Measurements from ENCODE around the gene CUEDC1. TPM values are rescaled to one million over a fixed set of nuclear protein-coding genes. Genes with fewer than 3 reads are reported as not detected.
"Not testable (repeated sequence)": the region's sequence is repeated elsewhere in the genome, so short reads cannot be mapped to it uniquely, and the experiment has no call there.

CUEDC1 gene
- total and polyA plus RNA-seq, 2 experiments from 2014 or later, result 11.6 to 23.3 TPM

GRCh38 chr17:57963149-57963511 is 7.9 kb upstream of the CUEDC1 start:
- Histone ChIP-seq H3K4me1 (ENCODE audit: insufficient read depth) (no peaks in the 10 kb centered on the region), H3K79me2 (no peaks in the 10 kb centered on the region), H3K27me3 (no peaks in the 10 kb centered on the region), H2AFZ (no peak overlapping the region), H3K4me3 (no peak overlapping the region), H3K9me3 (ENCODE audit: low read depth) (no peaks in the 10 kb centered on the region), H4K20me1 (ENCODE audit: insufficient read depth, poor library complexity, severe bottlenecking) (no peaks in the 10 kb centered on the region), H3K36me3 (replicated peaks; ENCODE audit: insufficient read depth, low read depth) (no peaks in the 10 kb centered on the region), H3K4me2 (no peak overlapping the region), H3K9me2 (replicated peaks; ENCODE audit: insufficient read depth) (no peaks in the 10 kb centered on the region), H3K27ac (no peak overlapping the region)
- DNase-seq (ENCODE audit: low spot score), result no peak
- TF ChIP-seq EZH2 (IDR thresholded peaks at IDR 0.05; ENCODE audit: borderline replicate concordance), result no peak
- TF ChIP-seq EZH2phosphoT487 (IDR thresholded peaks at IDR 0.05; ENCODE audit: low read depth, severe bottlenecking, unreplicated experiment), result no peak
- TF ChIP-seq, protein P1, sequence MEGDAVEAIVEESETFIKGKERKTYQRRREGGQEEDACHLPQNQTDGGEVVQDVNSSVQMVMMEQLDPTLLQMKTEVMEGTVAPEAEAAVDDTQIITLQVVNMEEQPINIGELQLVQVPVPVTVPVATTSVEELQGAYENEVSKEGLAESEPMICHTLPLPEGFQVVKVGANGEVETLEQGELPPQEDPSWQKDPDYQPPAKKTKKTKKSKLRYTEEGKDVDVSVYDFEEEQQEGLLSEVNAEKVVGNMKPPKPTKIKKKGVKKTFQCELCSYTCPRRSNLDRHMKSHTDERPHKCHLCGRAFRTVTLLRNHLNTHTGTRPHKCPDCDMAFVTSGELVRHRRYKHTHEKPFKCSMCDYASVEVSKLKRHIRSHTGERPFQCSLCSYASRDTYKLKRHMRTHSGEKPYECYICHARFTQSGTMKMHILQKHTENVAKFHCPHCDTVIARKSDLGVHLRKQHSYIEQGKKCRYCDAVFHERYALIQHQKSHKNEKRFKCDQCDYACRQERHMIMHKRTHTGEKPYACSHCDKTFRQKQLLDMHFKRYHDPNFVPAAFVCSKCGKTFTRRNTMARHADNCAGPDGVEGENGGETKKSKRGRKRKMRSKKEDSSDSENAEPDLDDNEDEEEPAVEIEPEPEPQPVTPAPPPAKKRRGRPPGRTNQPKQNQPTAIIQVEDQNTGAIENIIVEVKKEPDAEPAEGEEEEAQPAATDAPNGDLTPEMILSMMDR (IDR thresholded peaks at IDR 0.05; ENCODE audit: poor library complexity), result no peak
- 99% methylated on average over 5 of the region's 6 CpGs for WGBS (ENCODE audit: low lambda C conversion rate, missing lambda C conversion rate)

GRCh38 chr17:57962279-57963148 is 7.3 kb upstream of the CUEDC1 start:
- no peaks in the 10 kb centered on the region for H3K36me3 ChIP-seq (replicated peaks; ENCODE audit: insufficient read depth, low read depth)
- no peak overlapping the region for H3K27ac ChIP-seq
- H3K4me3 ChIP-seq, result no peak overlapping the region
- no peaks in the 10 kb centered on the region for H4K20me1 ChIP-seq (ENCODE audit: insufficient read depth, poor library complexity, severe bottlenecking)
- H3K79me2 ChIP-seq, result no peaks in the 10 kb centered on the region
- no peaks in the 10 kb centered on the region for H3K9me2 ChIP-seq (replicated peaks; ENCODE audit: insufficient read depth)
- TF ChIP-seq EZH2 (IDR thresholded peaks at IDR 0.05; ENCODE audit: borderline replicate concordance) (no peak), EZH2phosphoT487 (IDR thresholded peaks at IDR 0.05; ENCODE audit: low read depth, severe bottlenecking, unreplicated experiment) (no peak)
- TF ChIP-seq, protein P1 (IDR thresholded peaks at IDR 0.05; ENCODE audit: poor library complexity), result no peak
- no peaks in the 10 kb centered on the region for H3K9me3 ChIP-seq (ENCODE audit: low read depth)
- H3K27me3 ChIP-seq, result no peaks in the 10 kb centered on the region
- H3K4me1 ChIP-seq (ENCODE audit: insufficient read depth), result no peaks in the 10 kb centered on the region
- DNase-seq (ENCODE audit: low spot score), result no peak
- WGBS (ENCODE audit: low lambda C conversion rate, missing lambda C conversion rate), result 87% methylated on average over 8 of the region's 8 CpGs
- H3K4me2 ChIP-seq, result no peak overlapping the region
- H2AFZ ChIP-seq, result no peak overlapping the region

GRCh38 chr17:57959929-57960328 is 4.7 kb upstream of the CUEDC1 start:
- no peaks in the 10 kb centered on the region for H3K79me2 ChIP-seq
- no peak overlapping the region for H3K4me2 ChIP-seq
- H3K36me3 ChIP-seq (replicated peaks; ENCODE audit: insufficient read depth, low read depth), result no peaks in the 10 kb centered on the region
- H2AFZ ChIP-seq, result no peak overlapping the region
- no peaks in the 10 kb centered on the region for H3K9me2 ChIP-seq (replicated peaks; ENCODE audit: insufficient read depth)
- TF ChIP-seq EZH2 (IDR thresholded peaks at IDR 0.05; ENCODE audit: borderline replicate concordance), result no peak
- TF ChIP-seq EZH2phosphoT487 (IDR thresholded peaks at IDR 0.05; ENCODE audit: low read depth, severe bottlenecking, unreplicated experiment), result no peak
- TF ChIP-seq, protein P1 (IDR thresholded peaks at IDR 0.05; ENCODE audit: poor library complexity), result no peak
- DNase-seq (ENCODE audit: low spot score), result no peak
- H3K27ac ChIP-seq, result no peak overlapping the region
- H3K4me3 ChIP-seq, result no peak overlapping the region
- 90% methylated on average over 6 of the region's 6 CpGs for WGBS (ENCODE audit: low lambda C conversion rate, missing lambda C conversion rate)
- H3K27me3 ChIP-seq, result no peaks in the 10 kb centered on the region
- H3K4me1 ChIP-seq (ENCODE audit: insufficient read depth), result peaks cover 12% of the 10 kb centered on the region
- no peaks in the 10 kb centered on the region for H4K20me1 ChIP-seq (ENCODE audit: insufficient read depth, poor library complexity, severe bottlenecking)
- no peaks in the 10 kb centered on the region for H3K9me3 ChIP-seq (ENCODE audit: low read depth)

GRCh38 chr17:57958391-57958790 is 3.2 kb upstream of the CUEDC1 start:
- H3K27ac ChIP-seq; H3K27me3 ChIP-seq; H3K4me2 ChIP-seq; H4K20me1 ChIP-seq (ENCODE audit: insufficient read depth, poor library complexity, severe bottlenecking); DNase-seq (ENCODE audit: low spot score); H3K4me3 ChIP-seq; H3K36me3 ChIP-seq (replicated peaks; ENCODE audit: insufficient read depth, low read depth); H3K79me2 ChIP-seq; H2AFZ ChIP-seq; H3K9me2 ChIP-seq (replicated peaks; ENCODE audit: insufficient read depth); H3K9me3 ChIP-seq (ENCODE audit: low read depth): not testable (repeated sequence)
- H3K4me1 ChIP-seq (ENCODE audit: insufficient read depth), result peaks cover 14% of the 10 kb centered on the region
- WGBS (ENCODE audit: low lambda C conversion rate, missing lambda C conversion rate), result 99% methylated on average over 15 of the region's 15 CpGs

All from hepatocyte (in vitro differentiated cells).